NCI-H748 (cell line): ENCODE data around the gene MACROD2.
"Not testable (repeated sequence)": the region's sequence is repeated elsewhere in the genome, so short reads cannot be mapped to it uniquely, and the experiment has no call there.

Experiments
- DNase-seq: peaks from one replicate; lab custom pipeline; 2025; ENCODE audit not compliant: unreplicated experiment; lab: John Stamatoyannopoulos, UW

MACROD2 gene

DNA sequence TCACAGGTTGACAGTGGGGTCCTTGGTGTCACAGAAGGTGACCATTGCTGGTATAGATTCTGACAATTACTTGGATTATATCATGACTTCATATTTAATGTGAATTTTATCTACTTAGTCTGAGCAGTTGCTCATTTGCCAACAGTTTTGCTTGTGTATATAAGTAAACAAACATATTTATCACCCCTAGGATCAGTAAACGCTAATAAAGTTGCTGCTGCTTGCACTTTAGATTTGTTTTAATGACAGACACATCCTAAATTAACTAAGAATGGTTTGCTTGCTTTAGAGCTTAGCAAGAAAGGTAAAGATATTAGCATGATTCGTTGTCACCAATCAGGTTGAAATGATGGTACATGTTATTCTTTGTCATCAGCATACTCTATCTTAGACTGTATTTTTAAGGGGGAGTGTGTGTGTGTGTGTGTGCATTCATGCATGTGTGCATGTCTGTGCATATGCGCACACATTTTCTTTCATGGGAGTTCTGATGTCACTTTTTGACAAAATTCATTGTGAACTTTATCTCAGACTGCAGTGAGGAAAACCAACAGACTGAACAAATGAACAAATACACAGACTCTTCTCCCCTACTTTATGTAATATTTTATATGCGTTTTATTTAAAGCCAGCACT is 1124.7 kb downstream of the MACROD2 start:
- DNase-seq, result no peak

DNA sequence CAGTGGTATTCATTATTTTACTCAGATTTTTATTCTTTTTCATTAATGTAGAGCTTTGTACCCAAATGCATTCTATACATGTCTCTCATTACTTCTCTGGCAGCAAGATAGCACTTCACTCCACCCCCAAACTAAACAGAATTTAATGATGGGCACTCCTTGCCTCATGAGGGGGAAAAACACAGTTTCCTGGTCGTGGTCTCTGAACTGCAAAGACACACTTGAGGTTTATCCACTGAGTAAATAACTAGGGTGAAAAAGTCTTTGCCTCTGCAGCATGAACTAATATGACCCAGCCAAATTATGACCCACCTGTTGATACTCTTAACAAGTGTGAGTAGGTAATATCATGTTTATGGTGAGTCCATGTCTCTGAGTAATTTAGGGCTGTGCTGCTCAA is 1127.3 kb downstream of the MACROD2 start:
- peak; percentile 13 for DNase-seq

DNA sequence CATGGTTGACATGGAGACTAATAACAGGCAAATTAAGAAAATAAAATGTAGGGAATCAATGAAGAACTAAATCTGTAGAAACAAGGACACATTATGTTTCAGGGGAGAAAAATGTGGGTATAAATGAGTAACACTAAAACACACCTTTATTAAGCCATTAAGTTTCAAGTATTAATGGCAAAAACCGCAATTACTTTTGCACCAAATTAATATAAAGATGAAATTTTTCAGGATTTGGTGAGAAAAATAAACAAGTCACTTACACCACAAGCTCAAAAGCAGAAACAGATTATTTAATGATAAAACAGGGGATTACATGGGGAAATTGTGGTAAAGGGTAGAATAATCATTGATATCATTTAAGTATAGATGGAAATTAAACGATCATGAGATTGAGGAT is 1135.9 kb downstream of the MACROD2 start:
- no peak for DNase-seq

DNA sequence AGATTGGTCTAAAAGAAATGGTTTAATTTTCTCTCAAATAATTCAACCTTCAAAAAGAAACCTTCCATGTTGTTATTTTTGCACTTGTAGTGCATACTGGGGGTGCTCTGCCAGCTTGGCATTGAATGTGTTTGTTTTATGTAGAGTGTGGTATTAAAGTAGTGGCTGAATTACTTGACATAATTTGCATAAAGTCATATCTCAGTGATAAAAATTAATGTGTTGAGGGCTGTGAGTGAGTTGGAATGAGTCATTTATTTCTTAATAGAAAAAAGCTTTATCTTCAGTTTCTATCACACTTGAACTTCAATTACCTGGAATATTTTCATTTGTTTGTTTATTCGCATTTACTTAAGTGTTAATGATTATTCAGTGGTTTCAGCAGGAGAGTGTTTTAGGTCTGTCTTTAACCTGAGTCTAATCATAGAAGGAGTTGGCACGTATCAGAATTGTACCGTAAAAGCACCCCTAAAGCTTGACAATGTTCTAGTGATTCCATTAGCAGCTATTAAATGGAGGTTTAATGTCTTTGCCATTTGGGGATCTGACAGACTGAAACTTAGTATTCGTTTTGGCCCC is 1143.3 kb downstream of the MACROD2 start:
- no peak for DNase-seq

DNA sequence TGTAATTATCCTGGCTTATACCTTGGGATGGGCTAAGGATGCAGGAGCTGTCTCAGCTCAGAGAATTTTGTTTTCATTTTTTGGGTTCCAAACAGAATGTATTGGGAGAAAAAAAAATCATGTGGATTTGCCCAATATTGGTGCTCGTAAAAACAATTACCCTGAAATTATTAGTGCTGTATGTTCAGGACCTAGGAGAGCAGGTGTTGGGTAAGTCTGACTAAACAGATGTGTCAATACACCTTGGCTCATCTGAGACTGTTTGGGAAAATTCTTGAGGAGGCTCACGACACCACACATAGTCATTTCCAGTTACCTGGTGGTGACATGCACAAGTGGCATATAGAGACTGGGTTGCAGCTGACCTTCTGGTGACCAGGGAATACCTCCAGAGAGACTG is 1144.2 kb downstream of the MACROD2 start:
- DNase-seq, result no peak

DNA sequence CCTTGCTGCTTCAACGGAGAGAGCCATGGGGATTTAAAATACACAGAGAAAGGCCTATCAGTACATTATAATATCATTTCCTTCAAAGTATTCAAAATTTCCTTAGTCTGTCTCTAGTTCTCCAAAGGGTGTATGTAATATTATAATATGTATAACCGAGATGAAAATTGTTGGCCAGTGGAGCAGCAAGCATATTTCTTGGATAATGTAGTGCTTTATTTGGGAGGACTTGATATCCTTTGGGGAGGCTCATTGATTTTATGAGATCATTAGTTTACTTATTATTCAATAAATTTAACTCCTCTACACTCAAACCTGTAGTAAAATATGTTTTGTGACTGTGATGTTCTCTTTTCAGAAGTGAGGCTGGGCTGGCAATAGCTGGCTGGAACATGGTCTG is 1145.0 kb downstream of the MACROD2 start:
- DNase-seq, result no peak

DNA sequence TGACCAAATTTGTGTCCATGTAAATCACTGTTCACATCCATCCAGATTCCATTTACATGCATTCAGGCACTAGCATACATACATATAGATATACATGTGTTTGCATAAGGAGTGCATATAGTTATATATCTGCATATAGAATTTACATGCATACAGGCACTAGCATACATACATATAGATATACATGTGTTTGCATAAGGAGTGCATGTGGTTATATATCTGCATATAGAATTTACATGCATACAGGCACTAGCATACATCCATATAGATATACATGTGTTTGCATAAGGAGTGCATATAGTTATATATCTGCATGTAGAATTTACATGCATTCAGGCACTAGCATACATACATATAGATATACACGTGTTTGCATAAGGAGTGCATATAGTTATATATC is 1145.6 kb downstream of the MACROD2 start:
- DNase-seq, result not testable (repeated sequence)

DNA sequence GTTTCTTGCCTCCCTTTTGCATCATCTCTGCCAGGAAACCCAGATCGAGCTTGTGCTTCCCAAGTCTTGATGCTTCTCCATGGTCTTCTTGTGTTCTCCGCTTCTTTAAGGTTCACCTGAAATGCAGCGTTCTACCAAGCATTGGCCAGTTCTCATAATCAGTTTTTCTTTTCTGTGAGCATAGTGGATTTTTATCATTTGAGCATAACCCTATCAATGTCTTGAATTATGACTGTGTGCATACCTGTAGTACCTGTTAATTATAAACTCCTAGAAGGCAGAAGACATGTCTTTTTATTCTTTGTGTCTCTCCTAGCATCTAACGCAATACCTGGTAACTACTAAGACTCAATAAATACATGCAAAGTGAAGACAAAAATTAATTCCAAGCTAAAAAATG is 1146.5 kb downstream of the MACROD2 start:
- no peak for DNase-seq

DNA sequence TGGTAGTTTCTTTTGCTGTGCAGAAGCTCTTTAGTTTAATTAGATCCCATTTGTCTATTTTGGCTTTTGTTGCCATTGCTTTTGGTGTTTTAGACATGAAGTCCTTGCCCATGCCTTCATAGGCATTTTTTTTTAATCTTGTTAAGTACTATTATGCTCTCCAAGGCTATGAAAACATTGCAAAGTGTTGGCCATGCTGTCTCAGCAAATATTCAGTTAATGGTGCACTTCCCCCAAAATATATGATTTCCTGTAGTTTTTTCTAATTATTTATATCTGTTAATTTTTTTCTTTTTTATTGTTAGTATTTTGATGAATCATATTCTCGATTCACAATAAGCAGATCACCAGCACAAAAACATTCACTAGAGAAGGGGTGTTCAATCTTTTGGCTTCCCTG is 1148.2 kb downstream of the MACROD2 start:
- DNase-seq, result no peak

DNA sequence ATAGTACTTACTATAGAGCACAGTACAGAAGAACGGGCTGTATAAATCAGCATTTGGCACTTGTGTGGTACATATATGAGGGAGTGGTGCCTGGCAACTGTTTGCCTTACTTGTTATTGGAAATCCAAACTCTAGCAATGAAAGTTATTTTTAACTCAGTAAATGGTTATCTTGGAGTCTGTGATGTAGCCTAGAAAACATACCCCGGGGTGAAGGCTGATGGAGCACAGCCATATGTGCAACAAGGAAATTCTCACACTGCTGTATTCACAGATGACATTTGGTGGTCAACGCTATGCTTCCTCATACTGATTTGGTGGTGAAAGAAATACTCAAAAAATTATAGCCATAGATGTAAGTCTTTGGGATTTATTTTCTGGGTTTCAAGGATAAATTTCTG is 1149.6 kb downstream of the MACROD2 start:
- DNase-seq, result no peak

DNA sequence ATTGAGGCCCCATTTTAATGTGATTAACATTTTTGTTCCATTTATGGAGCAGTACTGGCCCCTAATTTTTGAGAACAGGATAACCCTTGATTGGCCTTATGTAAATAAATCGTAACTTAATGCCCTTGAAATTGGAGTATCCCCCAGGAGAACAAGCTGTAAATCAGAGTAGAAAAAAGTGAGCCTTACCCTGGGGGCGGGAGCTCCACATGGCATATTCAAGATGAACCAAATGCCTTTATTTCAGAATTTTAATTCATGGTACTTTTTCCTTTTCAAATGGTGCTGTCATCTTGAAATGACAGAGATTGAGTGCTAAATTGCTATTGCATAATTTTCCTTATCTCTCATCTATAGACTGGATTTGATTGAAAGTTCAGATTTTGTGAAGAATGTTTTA is 1151.6 kb downstream of the MACROD2 start:
- peak; percentile 22 for DNase-seq

DNA sequence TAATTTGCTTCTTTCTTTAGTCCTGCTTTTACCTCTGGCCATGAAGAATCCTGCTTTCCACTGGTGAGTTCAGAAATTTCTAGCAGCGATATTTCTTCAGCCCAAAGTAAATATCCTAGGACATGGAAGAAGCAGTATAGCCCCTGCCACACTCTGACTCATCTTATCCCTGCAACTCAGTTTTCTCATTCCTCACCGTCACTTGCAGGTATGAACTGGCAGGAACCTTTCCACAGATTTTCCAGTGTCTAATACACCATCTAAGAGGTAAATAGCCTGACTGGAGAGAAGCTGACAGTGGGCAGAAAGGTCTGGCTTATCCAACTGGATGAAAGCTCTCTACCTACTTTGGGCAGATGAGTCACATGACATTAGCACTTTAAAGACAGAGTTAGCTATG is 1158.8 kb downstream of the MACROD2 start:
- DNase-seq, result no peak

DNA sequence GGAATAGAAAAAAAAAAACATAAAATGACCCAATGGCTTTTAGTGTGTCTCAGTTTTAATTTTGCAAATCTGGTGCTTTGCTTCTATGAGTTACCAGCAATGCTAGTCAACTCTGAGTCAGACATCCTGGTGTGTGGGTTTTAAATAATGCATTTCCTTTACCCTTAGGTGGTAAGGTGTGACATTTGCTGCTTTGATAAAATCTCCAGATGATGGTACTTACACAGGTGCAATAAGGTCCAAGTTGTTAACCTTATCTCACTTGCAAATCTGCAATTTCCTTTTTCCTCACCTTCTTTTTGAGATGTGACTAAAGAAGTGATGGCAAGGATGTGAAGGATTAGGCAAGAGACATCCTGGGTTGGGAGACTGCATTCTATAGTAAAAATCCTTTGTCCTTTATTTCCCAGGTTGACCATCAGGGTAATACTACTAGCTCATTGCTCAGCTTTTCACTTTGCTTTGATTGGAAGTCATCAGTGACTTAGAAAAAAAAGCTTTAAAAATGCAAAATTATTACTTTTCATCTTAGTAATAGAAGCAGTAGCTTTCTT is 1160.6 kb downstream of the MACROD2 start:
- DNase-seq, result no peak

DNA sequence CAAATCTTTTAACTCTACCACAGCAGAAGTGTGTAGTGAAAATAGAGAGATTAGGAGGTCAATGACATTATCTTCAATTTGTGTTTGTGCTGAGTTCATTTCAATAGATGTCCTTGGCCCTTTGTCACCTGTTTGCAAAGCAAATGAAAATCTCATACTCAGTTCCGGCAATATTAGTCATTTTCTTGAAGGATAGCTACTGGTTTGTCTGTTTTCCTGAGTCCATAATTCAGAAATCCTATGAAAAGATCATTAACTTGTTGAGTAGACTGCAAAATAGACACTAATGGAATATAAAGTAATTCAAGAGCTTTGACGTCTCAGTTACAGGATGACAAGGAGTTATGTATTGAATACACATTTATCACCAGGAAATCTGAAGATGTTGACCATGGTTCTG is 1163.2 kb downstream of the MACROD2 start:
- DNase-seq, result no peak

DNA sequence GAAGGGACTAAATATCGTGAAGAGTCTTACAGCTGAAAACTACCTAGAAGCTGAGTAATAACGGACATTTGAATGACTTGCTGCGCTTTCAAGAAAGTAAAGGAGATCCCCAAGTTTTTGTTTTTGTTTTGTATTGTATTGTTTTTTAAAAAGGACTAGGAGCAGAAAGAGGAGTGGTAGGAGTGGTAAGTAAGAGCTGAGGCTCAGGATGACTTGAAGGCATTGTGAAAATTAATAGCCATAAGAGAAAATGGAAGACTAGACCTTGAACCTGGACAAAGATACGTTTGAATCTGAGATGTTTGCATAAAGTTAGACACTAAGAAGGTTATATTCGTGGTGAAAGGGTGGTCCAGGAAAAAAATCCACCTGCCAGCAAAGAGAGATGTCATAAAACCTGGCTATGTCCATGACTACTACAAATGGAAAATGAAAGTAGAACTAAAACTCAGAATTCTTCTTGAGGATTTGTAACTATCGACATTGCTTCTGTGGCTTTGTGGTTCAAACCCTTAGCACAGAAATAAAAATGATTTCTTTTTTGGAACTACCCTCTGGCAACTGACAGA is 1166.8 kb downstream of the MACROD2 start:
- no peak for DNase-seq

DNA sequence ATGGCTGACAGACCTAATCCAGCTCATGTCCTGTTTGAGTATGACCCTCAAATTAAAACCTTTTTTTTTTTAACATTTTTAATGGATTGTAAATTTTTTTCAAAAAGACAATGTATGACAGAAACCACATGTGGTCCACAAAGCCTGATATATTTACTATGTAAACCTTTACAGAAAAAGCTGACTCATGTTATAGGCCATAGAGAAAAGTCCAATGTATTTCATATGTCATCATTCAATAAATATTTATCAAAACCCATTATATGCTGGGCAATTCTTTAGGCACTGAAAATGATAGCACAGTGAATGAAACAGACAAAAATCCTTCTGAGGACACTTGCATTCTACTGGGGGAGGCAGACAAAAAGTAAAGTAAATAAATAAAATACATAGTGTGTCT is 1168.3 kb downstream of the MACROD2 start:
- DNase-seq, result no peak

DNA sequence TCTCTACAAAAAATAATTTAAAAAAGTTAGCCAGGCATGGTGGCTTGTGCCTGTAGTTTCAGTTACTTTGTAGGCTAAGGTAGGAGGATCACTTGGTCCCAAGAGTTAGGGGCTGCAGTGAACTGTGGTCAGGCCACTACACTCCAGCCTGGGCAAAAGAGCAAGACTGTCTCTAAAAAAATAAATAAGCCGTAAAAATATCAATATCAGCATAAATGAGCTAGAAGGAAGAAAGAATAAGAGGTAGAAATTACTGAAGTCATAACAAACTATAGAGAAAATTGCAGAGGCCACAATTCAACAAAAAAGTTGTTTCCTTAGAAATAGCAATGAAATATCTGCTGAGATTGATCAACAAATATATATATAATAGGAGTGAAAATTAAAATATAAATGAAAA is 1169.4 kb downstream of the MACROD2 start:
- no peak for DNase-seq

DNA sequence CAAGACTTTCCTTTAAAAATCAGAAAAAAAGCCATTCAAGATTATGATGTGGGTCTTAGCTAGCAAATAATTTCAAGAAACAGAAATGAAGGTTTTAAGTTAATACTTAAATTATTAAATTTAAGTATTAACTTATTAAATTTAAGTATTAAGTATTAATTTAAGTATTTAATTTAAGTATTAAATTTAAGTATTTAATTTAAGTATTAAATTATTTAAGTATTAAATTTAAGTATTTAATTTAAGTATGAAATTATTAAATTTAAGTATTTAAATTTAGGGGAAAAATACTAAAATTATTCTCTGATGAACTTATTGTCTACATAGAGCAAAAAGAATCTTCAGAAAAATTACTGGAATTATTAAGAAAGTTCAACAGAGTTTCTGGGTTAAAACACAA is 1171.4 kb downstream of the MACROD2 start:
- DNase-seq, result no peak

DNA sequence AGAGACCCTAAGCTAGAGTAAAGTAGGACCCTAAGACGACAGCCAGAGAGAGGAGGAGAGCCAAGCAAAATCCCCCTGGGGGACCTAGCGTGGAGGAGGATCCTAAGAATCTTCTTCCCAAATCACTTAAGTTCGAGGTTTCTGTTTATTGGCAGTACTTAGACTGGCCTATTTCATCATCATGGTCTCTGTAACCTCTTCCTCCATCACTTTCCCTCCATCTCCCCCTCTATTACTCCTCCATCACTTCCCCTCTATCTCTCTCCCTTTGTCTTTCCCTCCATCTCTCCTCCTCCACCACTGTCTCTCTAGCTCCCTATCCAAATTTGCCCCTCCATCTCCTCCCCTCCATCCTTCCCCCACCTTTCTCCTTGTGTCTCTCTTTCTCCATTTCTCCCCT is 1175.7 kb downstream of the MACROD2 start:
- no peak for DNase-seq

DNA sequence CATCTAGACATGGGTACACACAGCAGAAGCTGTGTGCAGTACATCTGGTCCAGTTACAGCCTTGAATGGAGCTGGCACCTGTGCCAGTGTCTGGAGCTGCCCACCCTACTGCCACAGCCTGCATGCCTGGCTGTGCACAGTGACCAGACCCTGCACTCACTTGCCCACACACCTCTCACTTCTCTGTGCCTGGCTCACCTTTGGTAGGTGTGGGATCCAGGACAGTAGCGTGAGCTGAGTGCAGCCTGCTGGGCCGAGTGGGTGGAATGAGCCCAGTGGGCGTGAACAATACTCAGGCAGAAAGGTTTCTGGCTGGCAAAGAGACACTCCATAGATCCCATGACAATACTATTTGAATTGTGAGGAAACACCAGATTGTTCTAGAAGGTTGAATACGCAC is 1181.6 kb downstream of the MACROD2 start:
- DNase-seq, result no peak

DNA sequence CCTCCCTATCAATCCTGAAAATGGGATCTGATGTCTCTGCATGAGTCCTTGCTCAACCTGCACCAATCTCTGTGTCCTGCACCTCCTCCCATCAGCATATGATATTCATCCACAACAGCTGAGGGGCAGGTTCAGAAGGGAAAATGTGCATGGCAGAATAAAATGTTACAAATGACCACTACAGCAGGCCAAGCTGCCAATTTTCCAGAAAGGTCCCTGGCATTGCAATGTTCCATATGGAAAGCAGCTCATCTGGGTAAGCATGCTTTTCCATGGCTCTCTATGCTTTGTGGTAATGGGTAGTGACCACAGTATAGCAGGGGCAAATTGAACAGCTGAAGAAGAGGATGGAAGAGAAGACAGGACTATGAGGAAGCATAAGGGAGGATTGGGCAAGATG is 1183.3 kb downstream of the MACROD2 start:
- no peak for DNase-seq

DNA sequence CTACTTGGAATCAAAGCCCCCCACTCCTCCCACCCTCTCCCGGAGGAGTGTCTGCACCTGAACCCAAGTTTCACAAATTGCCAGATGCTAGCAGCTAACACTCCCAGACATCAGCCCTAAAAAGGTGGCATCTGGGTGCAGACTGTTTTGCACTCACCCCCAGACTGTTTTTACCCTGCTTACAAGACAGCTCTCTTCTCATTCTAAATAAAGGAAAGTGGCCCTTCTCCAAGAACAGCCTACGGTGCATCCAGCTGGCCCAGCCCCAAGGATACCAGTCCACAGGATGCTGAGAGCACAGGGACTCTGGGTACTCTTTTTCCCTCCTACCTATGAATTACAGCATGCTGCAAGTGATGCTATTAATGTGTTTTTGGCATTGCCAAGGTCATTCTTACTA is 1184.1 kb downstream of the MACROD2 start:
- no peak for DNase-seq

DNA sequence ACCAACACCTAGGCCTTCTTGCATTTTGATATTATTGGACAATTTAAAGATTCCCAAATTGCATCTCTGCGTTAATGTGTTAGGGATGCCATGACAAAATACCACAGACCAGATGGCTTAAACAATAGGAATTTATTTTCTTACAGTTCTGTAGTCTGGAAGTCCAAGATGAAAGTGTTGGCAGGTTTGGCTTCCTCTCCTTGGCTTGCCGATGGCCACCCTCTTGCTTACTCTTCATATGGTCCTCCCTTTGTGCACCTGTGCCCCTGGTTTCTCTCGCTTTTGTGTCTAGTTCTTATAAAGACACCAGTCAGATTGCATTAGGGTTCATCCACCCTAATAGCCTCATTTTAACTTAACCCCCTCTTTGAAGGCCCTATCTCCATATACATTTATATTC is 1184.5 kb downstream of the MACROD2 start:
- DNase-seq, result no peak
